Tongue (tissue), 2 donors: ENCODE measurements around the gene DNAJC21. TPM values are rescaled to one million over a fixed set of nuclear protein-coding genes. Genes with fewer than 3 reads are reported as not detected.
"Not testable (repeated sequence)": the region's sequence is repeated elsewhere in the genome, so short reads cannot be mapped to it uniquely, and the experiment has no call there.

Experiments used
- DNase-seq: peaks from one replicate; pipeline ENCODE4 v3.0.0-alpha.2; 2015
- total RNA-seq: library from RNA; depleted of rRNA; stranded (reverse); fragments of >200 nt; gene quantifications from one replicate; pipeline ENCODE4 v1.2.3, GENCODE V29; 2014

The DNAJC21 gene
- 48.2 TPM for total RNA-seq

DNA sequence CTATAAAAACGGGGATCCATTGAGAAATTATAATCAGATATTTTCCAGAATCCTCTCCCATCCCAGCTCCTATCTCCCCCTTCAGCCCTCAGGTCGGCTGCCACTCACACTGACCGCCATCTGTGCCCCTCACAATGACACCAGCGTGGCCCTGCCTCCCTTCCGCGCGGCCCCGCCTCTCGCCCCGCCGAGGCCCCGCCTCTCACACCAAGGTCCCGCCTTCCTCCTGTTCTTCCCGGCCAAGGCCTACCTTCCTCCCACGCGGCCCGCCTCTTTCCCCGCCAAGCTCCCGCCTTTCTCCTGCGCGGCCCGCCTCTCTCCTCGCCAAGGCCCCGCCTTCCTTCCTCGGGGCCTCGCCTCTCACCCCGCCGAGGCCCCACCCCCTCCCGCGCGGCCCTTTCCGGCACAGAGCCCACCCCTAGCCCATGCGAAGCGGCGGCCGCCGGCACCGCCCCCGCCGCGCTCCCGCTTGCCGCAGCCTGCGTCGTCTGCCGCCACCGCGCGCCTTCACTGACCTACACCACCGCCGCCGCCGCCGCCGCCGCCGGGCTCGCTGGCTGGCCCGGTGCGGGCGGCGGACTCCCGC lies at the start of gene DNAJC21:
Gene DNAJC21 (plus strand): TSS at position 426 of the 586 bp plus-strand sequence. CDS start 261 bp downstream, outside the sequence.
- DNase-seq: peak; percentile 99

DNA sequence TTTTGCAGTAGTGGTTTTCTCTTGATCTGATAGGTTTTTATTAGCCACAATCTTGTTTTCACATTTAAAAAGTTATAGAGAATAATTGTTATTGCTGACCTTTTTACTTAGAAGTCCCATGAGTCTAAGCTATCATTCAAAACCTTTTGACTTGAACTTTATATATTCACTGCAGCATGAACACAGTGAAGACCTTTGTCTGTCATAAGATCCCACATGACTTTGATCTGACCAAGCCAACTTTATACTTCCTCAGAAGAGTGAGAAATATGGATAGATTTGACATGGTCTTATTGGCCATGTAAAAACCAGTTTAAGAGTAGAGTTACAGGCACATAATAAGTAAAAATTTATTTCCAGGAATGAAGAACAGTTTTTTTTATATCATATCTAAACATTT lies 48.1 kb upstream of the DNAJC21 start:
- DNase-seq: no peak

- no peak for DNase-seq
Measured at GRCh38 chr5:34886392-34887119, 42.8 kb upstream of the DNAJC21 start.

DNA sequence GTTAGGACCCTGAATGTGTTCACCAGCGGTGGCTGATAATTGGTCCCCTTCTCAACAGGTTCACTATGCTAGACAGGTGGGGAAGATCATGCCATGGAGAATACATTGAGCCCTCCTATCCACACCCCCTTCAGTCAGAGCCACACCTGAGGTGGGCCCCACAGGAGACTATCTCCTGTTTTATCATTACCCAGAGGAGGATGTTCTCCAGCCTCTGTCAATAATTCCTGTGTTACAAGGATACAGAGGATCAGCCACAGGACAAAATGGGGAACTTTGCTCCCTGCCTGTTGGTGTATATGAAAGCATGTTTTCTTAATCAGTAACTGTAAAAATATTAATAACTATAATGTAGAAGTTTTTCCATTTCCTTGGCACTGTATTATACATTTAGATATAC lies 40.0 kb upstream of the DNAJC21 start:
- DNase-seq: no peak

- DNase-seq: peak; percentile 91
Measured at GRCh38 chr5:34891981-34892380, 37.4 kb upstream of the DNAJC21 start.

GRCh38 chr5:34892414-34892813 lies 36.9 kb upstream of the DNAJC21 start:
- no peak for DNase-seq

- no peak for DNase-seq
Measured at GRCh38 chr5:34894716-34895115, 34.6 kb upstream of the DNAJC21 start.

DNA sequence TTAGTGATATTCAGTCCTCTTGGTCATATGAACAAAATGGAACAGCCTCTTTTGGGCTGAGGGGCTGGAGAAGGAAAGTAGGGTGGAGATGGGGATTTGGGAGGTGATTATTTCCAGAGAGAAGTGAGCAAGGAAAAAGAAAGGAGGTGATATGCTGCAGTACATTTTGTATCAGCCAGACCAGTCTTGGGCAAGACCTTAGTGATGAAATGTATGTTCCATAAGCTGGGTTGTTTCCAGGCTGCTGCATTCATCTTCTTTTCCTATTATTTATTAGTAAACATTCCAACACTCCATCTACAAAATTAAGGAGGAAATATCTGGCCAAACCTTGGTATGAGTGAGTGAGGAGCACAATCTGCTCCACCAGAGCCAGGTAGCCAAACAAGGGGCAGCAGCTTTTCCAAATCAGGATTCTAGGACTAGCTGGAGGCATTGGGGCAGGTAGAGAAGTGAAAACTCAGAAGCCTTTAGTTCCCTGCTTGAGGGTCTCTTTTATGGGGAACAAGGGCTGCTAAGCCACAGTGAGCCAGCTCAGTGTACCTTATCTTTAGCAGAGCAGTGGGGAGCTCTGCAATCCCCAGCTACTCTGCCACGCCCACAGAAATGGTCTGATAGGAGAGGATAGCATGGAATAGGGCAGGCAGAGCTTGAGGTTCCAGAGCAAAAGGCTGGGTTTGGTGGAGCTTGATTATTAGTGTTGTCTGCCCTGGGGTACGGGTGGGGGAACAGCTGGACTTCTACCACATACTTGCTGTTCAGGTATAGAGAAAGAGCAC lies 33.5 kb upstream of the DNAJC21 start:
- DNase-seq: no peak

DNA sequence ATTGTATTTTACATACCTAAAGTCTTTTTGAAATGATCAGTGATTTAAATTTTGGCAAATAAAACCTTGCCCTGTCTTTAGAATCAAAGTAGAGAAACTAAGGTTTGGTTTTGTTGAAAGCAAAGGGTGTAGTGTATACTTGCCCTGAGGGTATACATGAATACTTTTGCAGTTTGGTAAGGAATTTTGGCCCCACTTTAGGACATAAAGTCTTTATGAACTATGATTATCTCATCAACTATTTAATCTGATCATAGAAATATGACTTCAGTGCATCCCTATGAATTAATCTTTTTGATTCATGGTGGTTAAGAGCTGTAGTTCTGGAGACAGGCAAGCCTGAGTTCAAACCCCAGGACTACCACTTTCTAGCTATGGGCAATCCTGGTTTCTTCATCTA lies 31.7 kb upstream of the DNAJC21 start:
- no peak for DNase-seq

DNA sequence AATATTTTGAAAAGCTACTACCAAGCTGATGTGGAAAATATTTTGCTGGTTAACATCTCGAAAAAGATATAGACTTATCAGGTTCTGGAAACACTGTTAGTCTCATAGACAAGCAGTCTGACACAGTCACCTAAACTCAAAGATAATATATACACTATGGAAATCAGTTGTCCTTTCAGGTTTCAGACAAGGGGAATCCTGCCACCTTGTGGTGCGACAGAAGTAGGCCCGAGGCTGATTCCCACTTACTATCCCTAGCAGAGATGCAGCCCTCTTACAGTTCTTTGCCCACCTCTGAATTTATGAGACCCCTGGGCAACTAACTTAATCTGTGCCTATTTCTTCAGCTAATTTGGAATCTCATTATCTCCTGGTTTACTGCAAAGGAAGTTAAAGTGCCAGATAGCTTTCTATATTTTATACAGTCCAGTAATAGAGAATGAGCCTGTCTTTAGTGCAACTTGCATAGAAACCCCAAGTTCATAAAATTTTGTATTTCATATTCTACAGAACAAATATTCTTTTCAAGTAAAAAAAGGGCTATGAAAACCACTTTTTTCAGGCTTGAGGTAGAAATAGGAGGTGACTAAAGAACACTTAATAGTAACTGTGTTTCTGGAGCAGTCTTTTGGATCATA lies 31.0 kb upstream of the DNAJC21 start:
- peak; percentile 88 for DNase-seq

DNA sequence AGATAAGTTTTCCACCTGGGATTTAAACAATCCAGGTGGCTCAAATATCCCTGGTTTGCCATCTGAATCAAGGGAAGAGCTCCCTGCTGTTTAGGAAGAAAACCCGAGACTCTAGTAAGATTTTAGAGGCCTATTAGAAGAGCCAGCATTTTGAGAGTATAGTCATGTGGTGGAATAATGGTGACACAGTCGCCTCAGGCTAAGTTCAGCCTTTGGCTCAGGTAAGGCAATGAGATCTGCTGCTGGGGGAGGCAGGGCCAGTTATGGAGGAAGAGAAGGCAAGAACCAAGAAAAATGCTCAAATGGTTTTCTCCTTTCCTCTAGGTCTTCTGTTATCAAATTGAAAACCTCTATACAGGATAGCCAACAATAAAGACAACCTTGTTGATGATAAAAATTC lies 30.3 kb upstream of the DNAJC21 start:
- no peak for DNase-seq

DNA sequence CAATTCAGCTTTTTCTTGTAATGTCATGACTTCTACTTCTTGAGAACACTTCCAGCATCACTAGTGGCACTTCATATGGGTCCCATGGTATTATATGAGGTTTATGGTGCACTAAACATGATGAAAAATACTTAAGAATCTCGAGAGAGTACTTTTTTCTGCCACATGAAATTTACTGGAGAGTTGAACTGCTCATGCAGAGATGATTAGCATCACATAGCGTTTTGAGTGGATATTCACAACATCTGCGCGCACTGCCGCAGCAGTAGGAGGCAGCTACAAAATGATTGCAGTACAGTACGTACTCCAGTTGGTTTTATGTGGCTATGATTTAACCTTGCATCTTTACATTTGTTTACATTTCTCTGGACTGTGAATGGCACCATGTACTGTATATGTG lies 28.7 kb upstream of the DNAJC21 start:
- DNase-seq: no peak

DNA sequence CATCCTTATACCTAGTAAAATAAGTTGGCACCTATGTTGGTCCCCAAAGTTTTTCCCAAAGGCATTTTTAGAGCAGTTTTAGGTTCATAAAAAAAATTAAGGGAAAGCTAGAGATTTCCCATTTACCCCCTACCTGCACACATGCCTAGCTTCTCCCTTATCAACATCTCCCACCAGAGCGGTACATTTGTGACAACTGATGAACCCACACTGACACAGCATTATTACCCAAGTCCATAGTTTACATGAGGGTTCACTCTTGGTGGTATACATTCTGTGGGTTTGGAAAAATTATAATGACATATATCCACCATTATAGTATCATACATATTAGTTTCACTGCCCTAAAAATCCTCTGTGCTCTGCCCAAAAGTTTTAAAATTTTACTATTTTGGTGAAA lies 26.1 kb upstream of the DNAJC21 start:
- no peak for DNase-seq

GRCh38 chr5:34905564-34905963 lies 23.8 kb upstream of the DNAJC21 start:
- peak; percentile 15 for DNase-seq

DNA sequence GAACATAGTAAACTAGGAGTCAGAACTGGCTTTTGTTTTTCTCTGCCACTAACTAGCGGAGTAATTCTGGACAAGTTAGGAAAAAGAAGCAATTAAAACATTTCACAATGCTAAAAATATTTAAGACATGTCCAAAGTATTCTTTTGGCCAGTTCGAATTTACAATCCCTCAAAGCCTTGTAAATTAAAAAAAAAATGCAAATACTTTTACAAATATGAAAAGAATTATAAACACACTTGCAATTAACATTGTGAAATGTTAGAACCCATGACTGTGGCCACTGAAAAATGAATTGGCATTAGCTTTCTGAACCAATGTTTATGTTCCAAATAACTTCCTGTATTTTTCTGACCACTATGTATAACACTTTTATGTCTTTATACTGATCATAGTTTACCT lies 16.3 kb upstream of the DNAJC21 start:
- DNase-seq: no peak

DNA sequence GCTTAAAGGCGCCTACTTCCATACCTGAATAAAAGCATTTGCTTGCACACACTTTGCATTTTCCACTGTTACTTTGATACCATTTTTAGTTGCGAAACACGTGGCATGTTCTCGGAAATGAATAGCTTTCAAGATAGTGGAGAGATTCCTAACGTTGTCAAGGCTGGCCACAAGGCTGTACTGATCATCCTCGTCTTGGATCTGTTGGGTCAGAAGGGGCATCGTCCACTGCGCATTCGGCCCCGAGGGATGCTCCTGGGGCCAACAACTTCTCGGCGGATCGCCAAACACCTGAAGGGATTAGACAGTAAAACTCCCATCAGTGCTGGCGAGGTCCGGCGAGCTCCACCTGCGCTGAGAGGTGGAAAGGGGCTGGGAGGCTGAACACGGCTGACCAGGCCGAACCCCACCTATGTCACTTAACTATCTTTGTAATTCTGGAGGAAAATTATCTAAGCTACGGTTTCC lies 14.7 kb upstream of the DNAJC21 start:
- DNase-seq: no peak

DNA sequence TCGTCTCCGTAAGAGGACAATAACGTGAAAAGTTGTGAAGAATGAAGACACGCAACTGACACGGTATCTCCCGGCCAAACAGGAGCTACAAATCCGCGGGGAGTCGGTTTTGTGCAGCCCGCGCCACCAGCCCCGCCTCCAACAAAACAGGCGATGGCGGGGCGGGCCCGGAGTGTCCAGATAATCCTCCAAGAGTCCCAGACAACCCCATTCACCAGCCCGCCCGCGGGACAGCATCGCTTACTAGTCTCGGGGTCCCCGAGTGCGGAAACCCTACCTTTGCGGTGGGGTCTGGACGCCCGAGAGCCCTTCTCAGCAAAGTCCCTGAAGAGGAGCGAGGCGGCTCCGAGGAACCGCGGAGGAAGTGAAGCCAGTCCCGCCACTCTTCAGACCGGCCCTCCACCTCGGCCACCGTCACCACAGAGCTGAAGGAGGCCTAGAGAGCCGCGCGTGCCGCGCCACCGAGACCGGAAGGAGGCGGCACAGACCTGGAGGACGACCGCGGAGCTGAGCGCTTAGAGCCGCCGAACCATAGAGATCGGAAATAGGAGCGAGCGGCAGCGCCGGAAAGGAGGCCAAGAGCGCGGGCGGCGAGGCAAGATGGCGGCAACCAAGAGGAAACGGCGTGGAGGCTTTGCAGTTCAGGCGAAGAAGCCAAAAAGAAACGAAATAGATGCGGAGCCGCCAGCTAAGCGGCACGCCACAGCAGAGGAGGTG lies 14.1 kb upstream of the DNAJC21 start, which contains the start of the genes BRIX1 and RAD1:
Gene BRIX1 (plus strand): TSS at position 573 of the 717 bp plus-strand sequence. CDS start 28 bp downstream, at position 601.
Gene RAD1 (minus strand): TSS at position 366 of the 717 bp plus-strand sequence. CDS start 612 bp downstream, outside the sequence.
- DNase-seq: peak; percentile 99

- no peak for DNase-seq
Measured at GRCh38 chr5:34915856-34916192, 13.5 kb upstream of the DNAJC21 start.

DNA sequence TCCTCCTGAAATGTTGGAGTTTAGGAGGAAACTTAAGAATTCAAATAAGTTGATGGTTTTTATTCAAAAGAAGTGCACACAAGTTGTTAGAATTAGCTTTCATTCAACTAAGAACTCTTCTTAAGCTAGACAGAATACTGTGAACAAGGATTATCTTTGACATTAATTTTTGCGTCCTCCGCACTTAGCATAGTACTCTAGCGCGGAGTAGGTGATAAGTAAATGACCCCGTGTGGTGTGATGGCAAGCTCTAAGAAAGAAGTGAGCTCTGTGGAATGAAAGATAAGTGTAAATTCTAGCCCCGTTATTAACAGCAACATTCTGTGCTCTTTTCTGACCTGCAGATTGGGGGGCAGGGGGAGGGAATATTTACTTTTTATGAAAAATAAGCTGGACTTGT lies 12.8 kb upstream of the DNAJC21 start:
- no peak for DNase-seq

DNA sequence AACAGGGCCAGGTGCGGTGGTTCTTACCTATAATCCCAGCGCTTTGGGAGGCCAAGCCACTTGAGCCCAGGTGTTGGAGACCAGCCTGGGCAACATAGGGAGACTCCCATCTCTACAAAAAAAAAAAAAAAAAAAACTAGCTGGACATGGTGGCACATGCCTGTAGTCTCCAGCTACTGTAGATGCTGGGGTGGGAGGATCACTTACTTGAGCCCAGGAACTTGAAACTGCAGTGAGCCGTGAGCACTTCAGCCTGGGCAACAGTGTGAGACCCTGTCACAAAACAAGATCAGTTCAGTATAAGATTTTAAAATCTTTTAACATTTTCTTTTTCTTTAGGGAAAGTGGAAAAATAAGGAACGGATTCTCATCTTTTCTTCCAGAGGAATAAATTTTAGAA lies 11.3 kb upstream of the DNAJC21 start:
- no peak for DNase-seq

DNA sequence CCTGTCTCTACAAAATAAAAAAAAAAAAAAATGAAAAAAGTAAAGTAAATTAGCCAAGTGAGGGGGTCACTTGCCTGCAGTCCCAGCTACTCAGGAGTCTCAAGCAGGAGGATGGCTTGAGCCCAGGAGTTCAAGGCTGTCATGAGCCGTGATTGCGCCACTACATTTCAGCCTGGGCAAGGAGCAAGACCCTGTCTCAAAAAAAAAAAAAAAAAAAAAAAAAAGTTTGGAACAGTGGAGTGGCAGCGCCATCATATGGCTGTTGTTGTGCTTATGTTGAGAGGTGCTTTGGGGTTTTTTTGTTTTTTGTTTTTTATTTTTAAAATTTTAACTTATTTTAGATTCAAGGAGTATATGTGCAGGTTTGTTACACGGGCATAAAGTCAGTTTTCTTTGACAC lies 10.3 kb upstream of the DNAJC21 start:
- no peak for DNase-seq

DNA sequence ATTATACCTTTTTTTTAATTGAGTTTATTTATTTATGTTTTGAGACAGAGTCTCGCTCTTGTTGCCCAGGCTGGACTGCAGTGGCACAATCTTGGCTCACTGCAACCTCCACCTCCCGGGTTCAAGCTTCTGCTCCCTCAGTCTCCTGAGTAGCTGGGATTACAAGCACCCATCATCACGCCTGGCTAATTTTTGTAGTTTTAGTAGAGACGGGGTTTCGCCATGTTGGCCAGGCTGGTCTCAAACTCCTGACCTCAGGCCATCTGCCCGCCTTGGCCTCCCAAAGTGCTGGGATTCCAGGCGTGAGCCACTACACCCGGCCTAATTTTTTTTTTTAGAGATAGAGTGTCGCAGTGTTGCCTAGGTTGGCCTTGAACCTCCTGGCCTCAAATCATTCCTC lies 6.1 kb upstream of the DNAJC21 start:
- not testable (repeated sequence) for DNase-seq
